ENCODE measurements around the gene RBBP8.
A peak's percentile ranks its signal among the peaks of the same experiment; 100 is the strongest.

The RBBP8 gene

DNA sequence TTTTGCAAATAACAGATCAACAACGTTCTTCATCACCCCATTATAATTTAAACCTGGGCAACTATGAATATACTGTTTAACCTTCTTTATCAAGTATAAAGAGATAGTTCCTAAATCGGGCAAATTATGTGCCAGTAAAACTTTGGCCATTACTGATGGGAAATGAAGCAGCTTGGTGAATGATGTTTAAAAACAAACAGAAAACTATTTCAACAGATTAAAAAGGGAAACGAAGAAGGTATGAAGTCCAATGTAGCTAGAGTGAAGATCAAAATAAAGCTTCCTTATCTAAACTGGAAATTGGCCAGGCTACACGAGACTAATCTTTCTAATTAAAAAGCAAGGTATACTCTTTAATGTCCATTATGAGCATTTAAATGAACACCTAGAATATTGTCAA is 6.7 kb upstream of the RBBP8 start:
- TF ChIP-seq OSR1 (CRISPR knock-in tag; IDR thresholded peaks at IDR 0.05) (no peak), SNAI2 (CRISPR knock-in tag; IDR thresholded peaks at IDR 0.05) (no peak), ZFP30 (CRISPR knock-in tag; IDR thresholded peaks at IDR 0.05) (no peak), ZC3H10 (CRISPR knock-in tag; IDR thresholded peaks at IDR 0.05) (no peak), TCF4 (CRISPR knock-in tag; IDR thresholded peaks at IDR 0.05; ENCODE audit: borderline replicate concordance) (no peak), ZNF565 (CRISPR knock-in tag; conservative IDR thresholded peaks at IDR 0.05; ENCODE audit: low read depth) (no peak), ZFP3 (CRISPR knock-in tag; IDR thresholded peaks at IDR 0.05) (no peak), BACH2 (CRISPR knock-in tag; IDR thresholded peaks at IDR 0.05; ENCODE audit: borderline replicate concordance) (no peak), ESRRG (CRISPR knock-in tag; IDR thresholded peaks at IDR 0.05) (no peak)
- TF ChIP-seq, protein P1, sequence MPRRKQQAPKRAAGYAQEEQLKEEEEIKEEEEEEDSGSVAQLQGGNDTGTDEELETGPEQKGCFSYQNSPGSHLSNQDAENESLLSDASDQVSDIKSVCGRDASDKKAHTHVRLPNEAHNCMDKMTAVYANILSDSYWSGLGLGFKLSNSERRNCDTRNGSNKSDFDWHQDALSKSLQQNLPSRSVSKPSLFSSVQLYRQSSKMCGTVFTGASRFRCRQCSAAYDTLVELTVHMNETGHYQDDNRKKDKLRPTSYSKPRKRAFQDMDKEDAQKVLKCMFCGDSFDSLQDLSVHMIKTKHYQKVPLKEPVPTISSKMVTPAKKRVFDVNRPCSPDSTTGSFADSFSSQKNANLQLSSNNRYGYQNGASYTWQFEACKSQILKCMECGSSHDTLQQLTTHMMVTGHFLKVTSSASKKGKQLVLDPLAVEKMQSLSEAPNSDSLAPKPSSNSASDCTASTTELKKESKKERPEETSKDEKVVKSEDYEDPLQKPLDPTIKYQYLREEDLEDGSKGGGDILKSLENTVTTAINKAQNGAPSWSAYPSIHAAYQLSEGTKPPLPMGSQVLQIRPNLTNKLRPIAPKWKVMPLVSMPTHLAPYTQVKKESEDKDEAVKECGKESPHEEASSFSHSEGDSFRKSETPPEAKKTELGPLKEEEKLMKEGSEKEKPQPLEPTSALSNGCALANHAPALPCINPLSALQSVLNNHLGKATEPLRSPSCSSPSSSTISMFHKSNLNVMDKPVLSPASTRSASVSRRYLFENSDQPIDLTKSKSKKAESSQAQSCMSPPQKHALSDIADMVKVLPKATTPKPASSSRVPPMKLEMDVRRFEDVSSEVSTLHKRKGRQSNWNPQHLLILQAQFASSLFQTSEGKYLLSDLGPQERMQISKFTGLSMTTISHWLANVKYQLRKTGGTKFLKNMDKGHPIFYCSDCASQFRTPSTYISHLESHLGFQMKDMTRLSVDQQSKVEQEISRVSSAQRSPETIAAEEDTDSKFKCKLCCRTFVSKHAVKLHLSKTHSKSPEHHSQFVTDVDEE (CRISPR knock-in tag; IDR thresholded peaks at IDR 0.05): no peak
- no peak for ATAC-seq

DNA sequence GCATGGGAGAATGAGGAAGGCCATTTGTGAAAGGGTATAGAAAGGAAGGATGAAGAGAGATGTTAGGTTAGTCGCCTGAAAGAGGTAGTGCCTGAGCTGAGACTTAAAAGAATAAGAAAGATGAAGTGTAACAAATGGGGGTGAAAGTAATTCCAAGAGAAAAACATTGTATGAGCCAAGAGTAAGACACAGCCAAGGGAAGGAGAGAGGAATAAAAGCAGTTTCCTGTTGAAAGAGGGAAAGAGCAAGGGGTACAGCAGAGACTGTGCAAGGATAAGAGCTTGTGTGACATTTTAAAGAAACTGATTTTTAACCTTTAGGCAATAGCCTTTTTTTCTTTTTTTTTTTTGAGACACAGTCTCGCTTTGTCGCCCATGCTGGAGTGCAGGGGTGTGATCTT is 4.8 kb upstream of the RBBP8 start:
- TF ChIP-seq GLIS3 (CRISPR knock-in tag; IDR thresholded peaks at IDR 0.05) (no peak), ESRRG (CRISPR knock-in tag; IDR thresholded peaks at IDR 0.05) (no peak), OSR1 (CRISPR knock-in tag; IDR thresholded peaks at IDR 0.05) (no peak), ZFP3 (CRISPR knock-in tag; IDR thresholded peaks at IDR 0.05) (no peak), ZNF8 (CRISPR knock-in tag; IDR thresholded peaks at IDR 0.05) (no peak), ZC3H10 (CRISPR knock-in tag; IDR thresholded peaks at IDR 0.05) (no peak)
- TF ChIP-seq, protein P2, sequence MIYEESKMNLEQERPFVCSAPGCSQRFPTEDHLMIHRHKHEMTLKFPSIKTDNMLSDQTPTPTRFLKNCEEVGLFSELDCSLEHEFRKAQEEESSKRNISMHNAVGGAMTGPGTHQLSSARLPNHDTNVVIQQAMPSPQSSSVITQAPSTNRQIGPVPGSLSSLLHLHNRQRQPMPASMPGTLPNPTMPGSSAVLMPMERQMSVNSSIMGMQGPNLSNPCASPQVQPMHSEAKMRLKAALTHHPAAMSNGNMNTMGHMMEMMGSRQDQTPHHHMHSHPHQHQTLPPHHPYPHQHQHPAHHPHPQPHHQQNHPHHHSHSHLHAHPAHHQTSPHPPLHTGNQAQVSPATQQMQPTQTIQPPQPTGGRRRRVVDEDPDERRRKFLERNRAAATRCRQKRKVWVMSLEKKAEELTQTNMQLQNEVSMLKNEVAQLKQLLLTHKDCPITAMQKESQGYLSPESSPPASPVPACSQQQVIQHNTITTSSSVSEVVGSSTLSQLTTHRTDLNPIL (CRISPR knock-in tag; IDR thresholded peaks at IDR 0.05; ENCODE audit: low read depth): no peak
- ATAC-seq: no peak

DNA sequence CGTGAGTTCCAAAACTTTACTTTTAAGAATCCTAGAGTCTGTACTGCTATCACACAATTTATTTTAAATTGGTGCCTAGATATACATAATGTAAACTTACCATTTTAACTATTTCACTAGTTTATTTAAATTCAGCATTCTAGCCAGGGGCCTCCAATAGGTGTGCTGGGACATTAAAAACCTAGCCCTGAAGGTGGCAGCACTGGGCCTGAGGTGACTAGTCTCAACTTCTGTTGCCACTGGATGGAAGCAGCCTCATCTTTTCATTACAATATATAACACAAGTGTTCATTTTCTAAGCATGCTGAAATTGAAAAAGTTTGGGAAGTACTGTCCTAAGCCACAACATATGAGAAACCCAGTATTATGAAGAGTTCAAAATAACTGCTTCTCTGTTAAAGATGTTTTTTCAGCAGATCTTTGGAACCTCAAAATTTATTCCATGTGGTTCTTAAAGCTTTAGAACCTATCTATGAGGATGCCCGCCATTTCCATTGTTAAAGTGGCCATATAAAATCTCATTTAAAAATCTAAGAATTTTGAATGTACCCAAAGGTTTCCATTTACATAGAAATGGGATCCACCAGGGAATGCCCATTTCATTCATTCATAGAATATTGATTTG is 2.9 kb upstream of the RBBP8 start:
- ATAC-seq: peak; percentile 55
- TF ChIP-seq ZFP3 (CRISPR knock-in tag; IDR thresholded peaks at IDR 0.05): no peak
- no peak for TF ChIP-seq OSR1 (CRISPR knock-in tag; IDR thresholded peaks at IDR 0.05)
- TF ChIP-seq, protein P3, sequence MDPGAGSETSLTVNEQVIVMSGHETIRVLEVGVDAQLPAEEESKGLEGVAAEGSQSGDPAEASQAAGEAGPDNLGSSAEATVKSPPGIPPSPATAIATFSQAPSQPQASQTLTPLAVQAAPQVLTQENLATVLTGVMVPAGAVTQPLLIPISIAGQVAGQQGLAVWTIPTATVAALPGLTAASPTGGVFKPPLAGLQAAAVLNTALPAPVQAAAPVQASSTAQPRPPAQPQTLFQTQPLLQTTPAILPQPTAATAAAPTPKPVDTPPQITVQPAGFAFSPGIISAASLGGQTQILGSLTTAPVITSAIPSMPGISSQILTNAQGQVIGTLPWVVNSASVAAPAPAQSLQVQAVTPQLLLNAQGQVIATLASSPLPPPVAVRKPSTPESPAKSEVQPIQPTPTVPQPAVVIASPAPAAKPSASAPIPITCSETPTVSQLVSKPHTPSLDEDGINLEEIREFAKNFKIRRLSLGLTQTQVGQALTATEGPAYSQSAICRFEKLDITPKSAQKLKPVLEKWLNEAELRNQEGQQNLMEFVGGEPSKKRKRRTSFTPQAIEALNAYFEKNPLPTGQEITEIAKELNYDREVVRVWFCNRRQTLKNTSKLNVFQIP (CRISPR knock-in tag; IDR thresholded peaks at IDR 0.05; ENCODE audit: borderline replicate concordance, low read depth): no peak
- no peak for TF ChIP-seq GLIS3 (CRISPR knock-in tag; IDR thresholded peaks at IDR 0.05)
- TF ChIP-seq BACH2 (CRISPR knock-in tag; IDR thresholded peaks at IDR 0.05; ENCODE audit: borderline replicate concordance): no peak
- TF ChIP-seq ZC3H10 (CRISPR knock-in tag; IDR thresholded peaks at IDR 0.05): no peak
- TF ChIP-seq PPARA (CRISPR knock-in tag; IDR thresholded peaks at IDR 0.05; ENCODE audit: borderline replicate concordance): no peak
- no peak for TF ChIP-seq ISL1 (CRISPR knock-in tag; IDR thresholded peaks at IDR 0.05)
- TF ChIP-seq, protein P1 (CRISPR knock-in tag; IDR thresholded peaks at IDR 0.05): no peak
- TF ChIP-seq, protein P4, sequence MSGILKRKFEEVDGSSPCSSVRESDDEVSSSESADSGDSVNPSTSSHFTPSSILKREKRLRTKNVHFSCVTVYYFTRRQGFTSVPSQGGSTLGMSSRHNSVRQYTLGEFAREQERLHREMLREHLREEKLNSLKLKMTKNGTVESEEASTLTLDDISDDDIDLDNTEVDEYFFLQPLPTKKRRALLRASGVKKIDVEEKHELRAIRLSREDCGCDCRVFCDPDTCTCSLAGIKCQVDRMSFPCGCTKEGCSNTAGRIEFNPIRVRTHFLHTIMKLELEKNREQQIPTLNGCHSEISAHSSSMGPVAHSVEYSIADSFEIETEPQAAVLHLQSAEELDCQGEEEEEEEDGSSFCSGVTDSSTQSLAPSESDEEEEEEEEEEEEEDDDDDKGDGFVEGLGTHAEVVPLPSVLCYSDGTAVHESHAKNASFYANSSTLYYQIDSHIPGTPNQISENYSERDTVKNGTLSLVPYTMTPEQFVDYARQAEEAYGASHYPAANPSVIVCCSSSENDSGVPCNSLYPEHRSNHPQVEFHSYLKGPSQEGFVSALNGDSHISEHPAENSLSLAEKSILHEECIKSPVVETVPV (CRISPR knock-in tag; IDR thresholded peaks at IDR 0.05): no peak
- no peak for TF ChIP-seq RARB (CRISPR knock-in tag; IDR thresholded peaks at IDR 0.05)
- TF ChIP-seq ZNF70 (CRISPR knock-in tag; IDR thresholded peaks at IDR 0.05): no peak
- TF ChIP-seq ZNF8 (CRISPR knock-in tag; IDR thresholded peaks at IDR 0.05): no peak
- no peak for TF ChIP-seq TCF4 (CRISPR knock-in tag; IDR thresholded peaks at IDR 0.05; ENCODE audit: borderline replicate concordance)
- TF ChIP-seq TOX (CRISPR knock-in tag; IDR thresholded peaks at IDR 0.05; ENCODE audit: borderline replicate concordance): no peak

Data from SK-N-SH treated with all-trans-retinoic acid at 6 μM for 48 hours (cell line).